K562 (cell line): Measurements from ENCODE around the gene ADD1. TPM values are rescaled to one million over a fixed set of nuclear protein-coding genes. Genes with fewer than 3 reads are reported as not detected.

Experiments used
- C11orf30 ChIP-seq: fragments of 450-650 bp; IDR thresholded peaks from 2 replicates; pipeline ENCODE4 v1.6.1; 2016; ENCODE audit warnings: low read depth, mild to moderate bottlenecking
- CREB1 ChIP-seq, 2 experiments: sonication (generic) in 1 of 2; formaldehyde crosslinking in 1 of 2; IDR thresholded peaks; 2 replicates each; pipeline versions ENCODE4 v1.6.1 to v1.8.0; 2012 to 2022; ENCODE audit warnings: inconsistent platforms in 1 of 2, mild to moderate bottlenecking in 1 of 2, missing genetic modification reagents in 1 of 2, moderate library complexity in 1 of 2
- CUX1 ChIP-seq: fragments of 200-800 bp; sonication (Bioruptor generic); IDR thresholded peaks from 2 replicates; pipeline ENCODE4 v1.6.1; 2016; ENCODE audit warnings: missing genetic modification characterization, missing compliant biosample characterization
- CXXC5 ChIP-seq: fragments of 250-450 bp; sonication (Bioruptor Pico); IDR thresholded peaks from 2 replicates; pipeline ENCODE4 v1.8.0; 2022; ENCODE audit warnings: inconsistent platforms, mild to moderate bottlenecking, moderate library complexity
- E2F5 ChIP-seq: sonication (generic); formaldehyde crosslinking; IDR thresholded peaks from 2 replicates; pipeline ENCODE4 v1.8.0; 2022; ENCODE audit warnings: mild to moderate bottlenecking, missing genetic modification reagents
- MAFG ChIP-seq: fragments of 450-650 bp; conservative IDR thresholded peaks from 2 replicates; pipeline ENCODE4 v1.6.1; 2016; ENCODE audit warnings: missing genetic modification characterization, missing compliant biosample characterization
- MCM5 ChIP-seq: fragments of 450-650 bp; IDR thresholded peaks from 2 replicates; pipeline ENCODE4 v1.6.1; 2016; ENCODE audit warnings: low read depth
- RBFOX2 ChIP-seq: fragments of 200-400 bp; formaldehyde crosslinking; IDR thresholded peaks from 2 replicates; pipeline ENCODE4 v1.6.1; 2017; ENCODE audit warnings: low read depth, mild to moderate bottlenecking, low read length, moderate library complexity
- TCF3 ChIP-seq: sonication (generic); formaldehyde crosslinking; IDR thresholded peaks from 2 replicates; pipeline ENCODE4 v1.4.0; 2020; ENCODE audit warnings: mild to moderate bottlenecking, missing genetic modification reagents
- VEZF1 ChIP-seq: fragments of 200-800 bp; sonication (Bioruptor generic); IDR thresholded peaks from 2 replicates; pipeline ENCODE4 v1.6.1; 2017; ENCODE audit warnings: missing genetic modification characterization, missing compliant biosample characterization
- polyA plus RNA-seq, 8 experiments: library from polyadenylated mRNA; depleted of rRNA in 4 of 8; stranded (reverse) in 5 of 8; unstranded in 3 of 8; fragments of >200 nt; fragmentation: Nextera tagmentation in 2 of 8; fragmentation: Illumina TruSeq in 1 of 8; extraction: Ambion mirVana in 2 of 8; extraction: Trizol in 1 of 8; gene quantifications; 2 replicates each; pipeline versions ENCODE4 v1.2.1 to v1.2.3, GENCODE V29; 2011 to 2014; ENCODE audit warnings: inconsistent platforms in 1 of 8, missing spikeins in 1 of 8
- total RNA-seq, 7 experiments: library from RNA; depleted of rRNA in 6 of 7; stranded (reverse); fragments of >200 nt in 6 of 7; fragmentation: Illumina TruSeq in 2 of 7; extraction: Trizol in 2 of 7; gene quantifications; 2 replicates each; pipeline versions ENCODE4 v1.2.1 to v1.2.3, GENCODE V29; 2011 to 2021; ENCODE audit warnings: low replicate concordance in 1 of 7
- TF ChIP-seq, protein P1 (sequence below): fragments of 450-650 bp; conservative IDR thresholded peaks from 2 replicates; pipeline ENCODE4 v1.6.1; 2016; ENCODE audit warnings: missing genetic modification characterization, low read depth, mild to moderate bottlenecking, missing compliant biosample characterization, moderate library complexity
- TF ChIP-seq, protein P2 (sequence below): IDR thresholded peaks from 3 replicates; pipeline ENCODE4 v1.6.1; 2011; ENCODE audit warnings: borderline replicate concordance, mild to moderate bottlenecking; ENCODE audit not compliant: insufficient read length, insufficient read depth
- TF ChIP-seq, protein P3 (sequence below): fragments of 250-450 bp; sonication (Bioruptor Pico); IDR thresholded peaks from 2 replicates; pipeline ENCODE4 v1.8.0; 2021; ENCODE audit warnings: moderate library complexity, mild to moderate bottlenecking, inconsistent platforms

ADD1 gene
- total and polyA plus RNA-seq, 9 of the 15 experiments (the other 6 are each of a cell fraction or from before 2014, with no cell fraction given): 17.5 to 153 (median 74.0) TPM

- TF ChIP-seq TCF3 (CRISPR knock-in tag): no peak
- TF ChIP-seq RBFOX2: peak; percentile 35; the same call in 1 of the 2 replicates
- TF ChIP-seq, protein P1, sequence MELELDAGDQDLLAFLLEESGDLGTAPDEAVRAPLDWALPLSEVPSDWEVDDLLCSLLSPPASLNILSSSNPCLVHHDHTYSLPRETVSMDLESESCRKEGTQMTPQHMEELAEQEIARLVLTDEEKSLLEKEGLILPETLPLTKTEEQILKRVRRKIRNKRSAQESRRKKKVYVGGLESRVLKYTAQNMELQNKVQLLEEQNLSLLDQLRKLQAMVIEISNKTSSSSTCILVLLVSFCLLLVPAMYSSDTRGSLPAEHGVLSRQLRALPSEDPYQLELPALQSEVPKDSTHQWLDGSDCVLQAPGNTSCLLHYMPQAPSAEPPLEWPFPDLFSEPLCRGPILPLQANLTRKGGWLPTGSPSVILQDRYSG (tag): no peak
- no peak for TF ChIP-seq MAFG (tag)
- TF ChIP-seq, protein P2, sequence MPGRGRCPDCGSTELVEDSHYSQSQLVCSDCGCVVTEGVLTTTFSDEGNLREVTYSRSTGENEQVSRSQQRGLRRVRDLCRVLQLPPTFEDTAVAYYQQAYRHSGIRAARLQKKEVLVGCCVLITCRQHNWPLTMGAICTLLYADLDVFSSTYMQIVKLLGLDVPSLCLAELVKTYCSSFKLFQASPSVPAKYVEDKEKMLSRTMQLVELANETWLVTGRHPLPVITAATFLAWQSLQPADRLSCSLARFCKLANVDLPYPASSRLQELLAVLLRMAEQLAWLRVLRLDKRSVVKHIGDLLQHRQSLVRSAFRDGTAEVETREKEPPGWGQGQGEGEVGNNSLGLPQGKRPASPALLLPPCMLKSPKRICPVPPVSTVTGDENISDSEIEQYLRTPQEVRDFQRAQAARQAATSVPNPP: no peak
- no peak for TF ChIP-seq CREB1 (IDR thresholded peaks at IDR 0.05)
- TF ChIP-seq CREB1 (CRISPR knock-in tag; IDR thresholded peaks at IDR 0.05): no peak
- no peak for TF ChIP-seq MCM5
- no peak for TF ChIP-seq CUX1 (CRISPR knock-in tag)
- TF ChIP-seq, protein P3, sequence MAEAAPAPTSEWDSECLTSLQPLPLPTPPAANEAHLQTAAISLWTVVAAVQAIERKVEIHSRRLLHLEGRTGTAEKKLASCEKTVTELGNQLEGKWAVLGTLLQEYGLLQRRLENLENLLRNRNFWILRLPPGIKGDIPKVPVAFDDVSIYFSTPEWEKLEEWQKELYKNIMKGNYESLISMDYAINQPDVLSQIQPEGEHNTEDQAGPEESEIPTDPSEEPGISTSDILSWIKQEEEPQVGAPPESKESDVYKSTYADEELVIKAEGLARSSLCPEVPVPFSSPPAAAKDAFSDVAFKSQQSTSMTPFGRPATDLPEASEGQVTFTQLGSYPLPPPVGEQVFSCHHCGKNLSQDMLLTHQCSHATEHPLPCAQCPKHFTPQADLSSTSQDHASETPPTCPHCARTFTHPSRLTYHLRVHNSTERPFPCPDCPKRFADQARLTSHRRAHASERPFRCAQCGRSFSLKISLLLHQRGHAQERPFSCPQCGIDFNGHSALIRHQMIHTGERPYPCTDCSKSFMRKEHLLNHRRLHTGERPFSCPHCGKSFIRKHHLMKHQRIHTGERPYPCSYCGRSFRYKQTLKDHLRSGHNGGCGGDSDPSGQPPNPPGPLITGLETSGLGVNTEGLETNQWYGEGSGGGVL (CRISPR knock-in tag): no peak
- TF ChIP-seq CXXC5 (CRISPR knock-in tag): no peak
- no peak for TF ChIP-seq C11orf30
- TF ChIP-seq VEZF1: peak; percentile 44; the same call in 1 of the 2 replicates
- TF ChIP-seq E2F5: no peak
Observed at GRCh38 chr4:2798399-2799223, 45.0 kb upstream of the ADD1 start (continued).
